HG03139 (cell line): Measurements from ENCODE around the gene SYT17.

ENCODE experiments used
- ATAC-seq: cut with Tn5 transposase; IDR thresholded peaks from one replicate; pipeline ENCODE4 v1.9.1; 2021; ENCODE audit not compliant: unreplicated experiment

The SYT17 gene

DNA sequence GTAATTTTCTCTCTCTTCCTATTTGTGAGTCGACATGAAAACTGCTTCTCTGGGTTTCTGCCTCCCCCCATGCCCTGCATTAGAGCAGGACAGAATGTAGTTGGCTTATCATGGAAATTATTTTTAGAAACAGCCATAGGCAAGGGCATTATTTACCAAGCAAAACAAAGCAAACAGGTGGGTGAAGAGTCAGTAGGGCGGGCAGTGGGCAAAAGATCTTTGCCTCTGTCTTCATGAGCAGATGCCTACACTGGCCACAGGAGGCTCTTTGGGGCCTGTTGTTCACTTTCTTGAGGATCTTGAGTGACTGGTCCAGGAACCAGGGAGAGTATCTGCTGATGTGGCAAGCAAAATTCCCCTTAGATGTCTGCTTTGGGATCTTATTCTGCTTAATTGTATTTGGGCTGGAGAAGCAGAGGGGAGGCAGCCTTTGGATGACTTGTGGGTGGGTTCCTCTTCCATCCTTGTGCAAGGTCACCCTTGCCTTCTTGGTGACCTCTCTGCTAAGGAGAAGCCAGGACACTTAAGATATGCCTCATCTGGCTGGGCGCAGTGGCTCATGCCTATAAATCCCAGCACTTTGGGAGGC lies 75.0 kb downstream of the SYT17 start:
- no peak for ATAC-seq

DNA sequence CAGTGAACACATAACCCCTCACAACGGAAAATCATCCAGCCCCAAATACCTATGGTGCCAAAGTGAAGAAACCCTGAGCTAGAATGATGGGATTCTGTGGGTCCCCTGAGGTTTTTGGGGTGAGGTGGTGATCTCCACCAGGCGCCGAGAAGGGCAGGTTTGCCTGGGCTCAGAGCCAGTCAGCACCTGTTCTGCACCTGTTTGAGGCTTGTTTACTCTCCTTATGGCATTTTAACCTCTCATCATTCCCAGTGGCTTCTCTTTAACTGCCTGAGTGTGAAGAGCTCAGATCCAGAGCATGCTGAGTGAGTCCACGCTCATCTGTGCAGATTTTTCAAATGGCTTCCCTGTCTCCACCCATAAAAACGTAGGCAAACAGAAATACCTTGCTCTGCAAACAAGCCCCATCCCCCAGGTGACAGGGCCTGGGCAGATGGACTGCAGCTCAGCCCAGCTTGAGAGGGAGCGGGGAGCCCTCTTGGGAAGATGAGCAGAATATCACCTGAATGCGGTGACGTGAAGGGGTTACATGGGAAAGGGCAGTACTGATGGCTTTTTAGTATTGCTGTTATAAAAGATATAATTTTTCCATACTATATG lies 77.4 kb downstream of the SYT17 start:
- no peak for ATAC-seq

DNA sequence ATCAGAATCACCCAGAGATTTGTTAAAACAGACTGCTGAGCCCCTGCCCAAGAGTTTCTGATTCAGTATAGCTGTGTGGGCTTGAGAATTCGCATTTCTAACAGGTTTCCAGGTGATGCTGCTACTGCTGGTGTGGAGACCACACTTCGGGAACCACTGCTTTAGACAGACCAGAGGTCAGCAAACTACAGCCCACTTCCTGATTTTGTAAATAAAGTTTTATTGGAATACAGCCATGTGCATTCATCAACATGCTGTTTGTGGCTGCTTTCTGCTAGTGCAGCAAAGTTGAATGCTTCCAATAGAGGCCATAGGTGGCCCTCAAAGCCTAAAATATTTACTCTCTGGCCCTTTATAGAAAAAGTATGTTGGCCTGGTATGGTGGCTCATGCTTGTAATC lies 84.9 kb downstream of the SYT17 start:
- ATAC-seq: no peak

DNA sequence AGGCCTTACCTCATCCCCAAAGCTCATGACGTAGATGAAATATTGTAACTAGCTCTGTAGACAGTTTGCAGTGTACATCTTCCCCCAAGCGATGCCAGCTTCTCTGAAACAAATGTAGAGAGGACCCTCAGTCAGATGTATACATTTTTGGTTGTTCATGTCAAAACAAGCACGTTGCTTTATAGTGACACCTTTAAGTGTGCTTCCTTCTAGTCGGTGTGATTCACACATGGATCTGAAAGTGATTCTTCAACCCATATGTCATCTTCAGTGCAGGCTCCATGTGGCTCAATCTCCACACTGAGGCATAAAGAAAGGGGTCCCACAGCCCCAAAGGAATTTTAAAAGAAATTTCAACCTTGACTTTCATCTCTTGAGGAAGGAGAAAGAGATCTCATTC lies 86.6 kb downstream of the SYT17 start:
- no peak for ATAC-seq

DNA sequence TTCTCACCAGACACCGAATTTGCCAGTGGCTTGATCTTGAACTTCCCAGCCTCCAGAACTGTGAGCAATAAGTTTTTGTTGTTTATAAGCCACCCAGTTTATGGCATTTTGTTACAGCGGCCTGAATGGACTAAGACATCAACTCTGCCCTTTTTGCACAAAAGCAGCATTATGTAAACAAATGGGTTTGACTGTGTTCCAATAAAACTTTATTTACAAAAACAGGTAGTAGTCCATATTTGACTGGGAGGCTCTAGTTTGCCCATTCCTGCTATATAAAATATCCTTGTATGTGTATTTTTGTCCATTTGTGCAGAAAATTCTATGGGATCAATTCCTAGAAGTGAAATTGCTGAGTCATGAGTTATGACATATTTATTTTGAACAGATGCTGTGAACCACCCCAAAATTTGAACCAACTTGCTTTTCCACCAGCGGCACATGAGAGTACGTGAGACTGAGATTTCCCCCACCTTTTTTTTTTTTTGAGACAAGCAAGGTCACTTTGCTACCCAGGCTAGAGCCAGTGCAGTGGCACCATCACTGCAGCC lies 96.2 kb downstream of the SYT17 start:
- ATAC-seq: no peak

DNA sequence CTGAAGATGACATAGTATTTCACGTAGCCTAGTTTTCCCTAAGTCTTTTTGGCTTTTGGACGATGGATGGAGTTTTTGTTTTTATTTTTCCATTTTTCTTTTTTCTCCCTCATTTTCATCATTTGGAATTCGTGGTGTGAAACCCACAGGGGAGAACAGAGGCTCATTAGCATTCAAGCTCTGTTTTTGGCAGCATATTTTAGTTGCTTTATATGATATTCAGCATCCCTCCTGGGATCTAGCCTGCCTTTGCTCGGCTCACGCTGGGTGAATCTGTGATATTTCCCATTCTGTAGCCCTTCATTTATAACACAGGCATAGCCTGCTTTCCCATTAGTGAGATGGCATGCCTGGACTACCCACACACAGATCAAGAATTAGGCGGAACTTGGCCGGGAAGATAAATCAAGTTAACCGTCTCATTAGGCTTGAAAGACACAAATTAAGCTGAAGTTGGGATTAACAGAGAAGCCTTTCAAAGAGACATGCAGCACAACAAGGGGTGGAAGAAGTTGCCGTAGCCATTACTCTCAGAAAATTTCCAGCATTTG lies 97.4 kb downstream of the SYT17 start:
- no peak for ATAC-seq

DNA sequence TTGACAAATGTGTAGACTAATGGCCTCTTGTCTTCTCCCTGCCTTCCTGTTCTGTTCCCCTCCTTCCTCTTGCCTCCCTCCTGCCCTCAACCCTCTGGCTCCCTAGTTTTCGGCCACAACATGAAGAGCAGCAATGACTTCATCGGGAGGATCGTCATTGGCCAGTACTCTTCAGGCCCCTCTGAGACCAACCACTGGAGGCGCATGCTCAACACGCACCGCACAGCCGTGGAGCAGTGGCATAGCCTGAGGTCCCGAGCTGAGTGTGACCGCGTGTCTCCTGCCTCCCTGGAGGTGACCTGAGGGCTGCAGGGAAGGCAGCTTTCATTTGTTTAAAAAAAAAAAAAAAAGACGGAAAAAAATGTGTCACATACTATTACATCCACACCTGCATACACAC lies 98.7 kb downstream of the SYT17 start:
- ATAC-seq: no peak

DNA sequence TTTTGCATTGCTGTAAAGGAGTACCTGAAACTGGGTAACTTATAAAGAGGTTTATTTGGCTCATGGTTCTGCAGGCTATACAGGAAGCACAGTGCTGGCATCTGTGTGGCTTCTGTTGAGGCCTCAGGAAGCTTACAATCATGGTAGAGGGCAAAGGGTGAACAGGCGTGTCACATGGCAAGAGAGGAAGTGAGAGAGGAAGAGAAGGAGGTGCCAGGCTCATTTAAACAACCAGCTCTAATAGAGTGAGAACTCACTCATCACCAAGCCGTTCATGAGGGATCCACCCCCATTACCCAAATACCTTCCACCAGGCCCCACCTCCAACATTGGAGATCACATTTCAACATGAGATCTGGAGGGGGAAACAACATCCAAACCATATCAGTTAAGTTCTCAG lies 101.1 kb downstream of the SYT17 start:
- no peak for ATAC-seq

DNA sequence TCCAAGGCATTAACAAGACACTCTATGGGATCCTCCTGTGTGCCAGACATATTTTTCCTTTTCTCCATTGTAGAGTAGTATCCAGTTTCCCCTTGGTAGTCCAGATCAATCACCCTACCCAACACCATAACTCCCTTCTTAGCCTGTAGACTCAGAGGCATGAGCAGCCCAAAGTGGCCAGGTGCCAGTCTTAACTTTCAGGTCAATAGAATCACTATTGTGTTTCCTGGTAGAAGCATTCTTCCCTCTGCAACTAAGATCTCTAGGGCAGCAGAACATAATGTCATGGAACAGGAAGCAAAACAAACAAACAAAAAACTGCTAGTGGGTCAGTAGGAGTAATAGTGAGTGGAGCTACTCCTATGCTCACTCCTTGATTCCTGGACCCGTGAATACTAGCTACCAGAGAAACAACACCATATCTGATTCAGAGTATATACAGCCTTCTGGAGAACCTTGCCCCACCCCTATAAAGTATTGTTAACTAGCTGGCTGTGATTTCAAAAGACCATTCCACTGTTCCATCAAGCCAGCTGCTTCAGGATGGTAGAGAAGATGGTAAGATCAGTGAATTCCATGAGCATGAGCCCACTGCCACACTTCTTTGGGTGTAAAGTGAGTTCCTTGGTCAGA lies 106.2 kb downstream of the SYT17 start:
- ATAC-seq: no peak

DNA sequence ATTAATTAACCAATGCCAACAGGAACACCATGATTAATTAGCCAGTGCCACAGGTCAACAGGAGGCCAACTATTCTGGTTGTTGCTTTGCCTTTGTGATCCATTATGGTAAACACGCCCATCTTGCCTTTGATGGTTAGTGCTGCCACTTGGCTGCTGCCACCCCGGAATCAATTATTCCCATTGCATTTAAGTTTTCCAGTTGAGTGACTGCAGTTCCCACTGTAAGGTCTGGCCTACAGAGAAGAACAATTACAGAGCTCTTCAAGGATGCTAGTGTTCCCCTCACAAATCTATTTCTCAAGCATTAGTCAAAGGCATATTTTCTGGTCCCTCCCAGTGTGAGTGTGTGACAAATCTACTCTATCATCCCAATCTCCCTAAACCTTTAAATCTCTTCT lies 110.4 kb downstream of the SYT17 start:
- ATAC-seq: no peak

DNA sequence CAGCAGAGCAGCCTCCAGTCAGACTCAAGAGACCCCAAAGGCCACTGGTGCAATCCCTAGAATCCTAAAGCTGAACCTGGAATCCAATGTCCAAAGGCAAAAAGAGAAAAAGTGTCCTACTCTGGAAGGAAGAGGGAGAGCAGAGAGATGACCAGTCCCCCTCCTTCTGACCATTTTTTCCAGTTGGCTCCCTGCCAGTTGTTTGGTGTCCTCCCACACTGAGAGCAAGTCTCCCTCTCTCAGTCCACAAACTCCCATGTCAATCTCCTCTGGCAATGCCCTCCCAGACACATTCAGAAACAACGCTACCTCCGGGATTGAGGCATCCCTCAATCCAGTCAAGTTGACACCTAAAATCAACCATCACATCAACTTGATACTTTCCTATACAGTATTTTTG lies 113.2 kb downstream of the SYT17 start:
- no peak for ATAC-seq

DNA sequence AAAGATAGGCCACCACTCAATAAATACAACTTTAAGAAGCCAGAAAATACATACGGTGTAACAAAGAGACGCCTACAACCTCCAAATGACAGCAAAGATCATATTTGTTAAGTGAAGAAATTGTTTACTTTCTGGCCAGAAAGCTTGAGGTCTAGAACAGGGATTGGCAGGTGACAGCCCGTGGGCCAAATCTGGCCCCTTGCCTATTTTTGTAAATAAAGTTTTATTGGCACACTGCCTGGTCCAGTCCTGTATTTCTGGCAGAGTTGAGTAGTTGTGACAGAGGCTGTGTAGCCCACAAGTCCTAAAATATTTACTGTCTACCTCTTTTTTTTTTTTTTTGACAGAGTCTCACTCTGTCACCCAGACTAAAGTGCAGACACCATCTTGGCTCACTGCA lies 114.1 kb downstream of the SYT17 start:
- no peak for ATAC-seq

DNA sequence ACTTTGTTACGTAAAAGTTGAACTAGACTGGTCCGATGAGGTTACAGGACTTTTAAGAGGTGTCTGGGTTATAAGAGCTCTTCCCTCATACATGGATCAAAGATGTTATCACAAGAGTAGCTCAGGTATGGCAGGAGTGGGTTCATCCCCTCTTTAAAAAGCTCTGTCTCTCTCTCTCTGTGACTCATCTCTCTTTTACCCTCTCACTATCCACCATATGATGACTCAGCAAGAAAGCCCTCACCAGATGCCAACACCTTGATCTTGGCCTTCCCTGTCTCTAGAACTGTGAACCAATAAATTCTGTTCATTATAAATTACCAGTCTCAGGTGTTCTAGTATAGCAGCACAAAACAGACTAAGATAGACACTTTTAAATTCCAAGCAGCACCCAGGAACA lies 115.6 kb downstream of the SYT17 start:
- ATAC-seq: no peak

DNA sequence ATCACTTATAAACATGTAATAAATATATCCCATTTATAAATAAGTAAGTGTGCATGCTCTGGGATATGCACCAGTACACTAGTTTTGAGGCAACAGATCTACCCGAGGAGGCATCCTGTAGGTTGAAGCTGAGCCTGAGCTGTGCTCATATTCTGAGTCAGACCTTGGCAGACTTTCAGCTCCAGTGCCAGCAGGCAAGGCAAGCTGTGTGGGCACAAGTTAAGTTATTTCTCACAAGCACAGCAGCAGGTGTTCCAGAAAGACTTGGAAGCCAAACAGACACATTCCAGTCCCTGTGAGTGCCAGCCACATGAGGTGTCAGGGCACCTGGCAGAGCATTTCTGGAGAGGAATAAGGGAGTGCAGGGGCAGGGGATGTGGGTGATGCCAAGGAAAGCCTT lies 116.2 kb downstream of the SYT17 start:
- ATAC-seq: no peak

DNA sequence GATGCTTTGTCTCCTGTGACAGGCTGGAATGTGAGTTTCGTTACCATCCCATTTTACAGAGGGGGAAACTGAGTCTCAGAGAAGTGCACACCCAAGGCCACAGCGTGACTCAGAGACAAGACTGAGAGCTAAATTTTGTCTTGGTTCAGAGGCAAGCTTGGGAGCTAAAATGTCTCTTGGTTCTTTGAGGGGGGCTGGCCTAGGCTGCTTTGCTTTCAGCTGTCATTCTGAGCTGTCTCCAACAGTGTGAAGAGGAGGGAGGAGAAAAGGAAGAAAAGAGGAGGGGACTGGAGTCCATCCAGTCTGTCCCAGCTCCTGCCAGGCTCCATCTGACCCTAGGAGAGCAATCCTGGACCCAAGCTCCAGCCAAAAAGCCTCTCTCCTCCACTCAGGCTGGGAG lies 117.4 kb downstream of the SYT17 start, which contains the start of gene CLEC19A:
Gene CLEC19A (plus strand): TSS at position 301 of the 400 bp plus-strand sequence. CDS start 121 bp downstream, outside the sequence.
- no peak for ATAC-seq

DNA sequence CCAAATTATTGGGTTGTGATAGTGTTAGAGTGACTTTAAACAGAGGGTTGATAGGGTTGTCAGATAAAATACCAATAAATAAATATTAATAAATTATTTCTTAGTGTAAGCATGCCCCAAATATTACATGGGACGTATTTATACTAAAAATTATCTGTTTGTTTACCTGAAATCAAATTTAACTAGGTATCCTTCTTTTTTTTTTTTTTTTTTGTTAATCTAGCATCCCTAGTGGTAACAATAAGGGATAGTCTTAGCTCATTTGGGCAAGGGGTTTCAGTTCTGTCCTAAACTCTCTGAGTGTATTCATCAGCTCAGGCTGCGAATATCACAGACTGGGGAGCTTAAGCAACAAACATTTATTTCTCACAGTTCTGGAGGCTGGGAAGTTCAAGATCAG lies 118.8 kb downstream of the SYT17 start:
- no peak for ATAC-seq

DNA sequence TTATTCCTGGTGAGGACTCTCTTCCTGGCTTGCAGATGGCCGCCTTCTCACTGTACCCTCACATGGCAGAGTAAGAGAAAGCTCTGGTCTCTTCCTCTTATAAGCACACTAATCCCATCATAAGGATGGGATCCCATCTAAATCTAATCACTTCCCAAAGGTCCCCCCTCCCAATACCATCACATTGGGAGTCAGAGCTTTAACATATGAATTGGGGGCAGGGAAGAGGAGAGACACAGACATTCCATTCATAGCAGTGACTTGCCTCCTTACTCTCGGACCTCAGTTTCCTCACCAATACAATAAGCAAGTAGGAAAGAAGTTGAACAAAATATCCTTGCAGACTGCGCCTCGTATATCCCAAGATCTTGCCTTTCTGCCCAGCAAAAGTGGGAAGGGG lies 119.2 kb downstream of the SYT17 start:
- ATAC-seq: no peak

DNA sequence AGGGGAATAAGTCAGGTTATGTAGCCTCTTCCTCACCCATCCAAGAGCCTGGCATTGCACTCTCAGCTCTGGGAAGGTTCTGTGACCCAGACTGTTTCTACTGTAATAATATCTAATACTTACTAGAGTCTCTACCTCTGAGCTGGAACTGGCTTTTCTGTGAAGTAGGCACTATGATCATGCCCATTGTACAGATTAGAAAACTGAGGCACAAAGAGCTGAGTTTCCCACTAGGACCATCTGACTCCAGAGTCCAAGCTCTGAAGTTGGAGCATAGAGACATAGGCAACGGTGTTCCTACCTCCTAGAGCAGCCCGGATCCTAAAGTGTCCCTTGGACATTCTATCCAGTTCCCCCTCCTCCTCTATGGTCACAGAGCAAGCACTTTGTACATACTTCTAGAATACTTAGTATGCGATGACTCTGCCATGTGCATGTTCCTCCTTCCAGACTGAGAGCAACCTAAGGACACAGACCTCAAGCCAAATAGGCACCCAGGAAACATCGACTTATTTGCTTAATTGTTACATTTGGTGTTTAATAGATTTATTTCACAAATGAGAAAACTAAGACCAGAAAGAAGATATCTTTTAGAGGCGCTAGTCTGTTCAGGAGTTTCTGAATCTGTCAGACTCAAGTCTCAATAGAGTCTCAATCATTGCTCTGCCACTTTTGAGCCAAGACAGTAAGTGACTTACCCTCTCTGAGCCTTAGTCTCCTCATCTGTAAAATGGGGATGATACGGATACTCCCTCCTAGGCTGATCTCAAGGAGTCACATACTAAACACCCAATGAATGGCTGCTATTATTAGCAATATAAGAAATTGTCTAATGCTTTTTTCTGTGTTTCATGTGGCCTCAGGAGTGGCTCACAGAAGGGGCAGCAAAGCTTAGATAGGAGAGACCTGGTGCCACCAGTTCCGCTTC lies 121.1 kb downstream of the SYT17 start:
- ATAC-seq: no peak

DNA sequence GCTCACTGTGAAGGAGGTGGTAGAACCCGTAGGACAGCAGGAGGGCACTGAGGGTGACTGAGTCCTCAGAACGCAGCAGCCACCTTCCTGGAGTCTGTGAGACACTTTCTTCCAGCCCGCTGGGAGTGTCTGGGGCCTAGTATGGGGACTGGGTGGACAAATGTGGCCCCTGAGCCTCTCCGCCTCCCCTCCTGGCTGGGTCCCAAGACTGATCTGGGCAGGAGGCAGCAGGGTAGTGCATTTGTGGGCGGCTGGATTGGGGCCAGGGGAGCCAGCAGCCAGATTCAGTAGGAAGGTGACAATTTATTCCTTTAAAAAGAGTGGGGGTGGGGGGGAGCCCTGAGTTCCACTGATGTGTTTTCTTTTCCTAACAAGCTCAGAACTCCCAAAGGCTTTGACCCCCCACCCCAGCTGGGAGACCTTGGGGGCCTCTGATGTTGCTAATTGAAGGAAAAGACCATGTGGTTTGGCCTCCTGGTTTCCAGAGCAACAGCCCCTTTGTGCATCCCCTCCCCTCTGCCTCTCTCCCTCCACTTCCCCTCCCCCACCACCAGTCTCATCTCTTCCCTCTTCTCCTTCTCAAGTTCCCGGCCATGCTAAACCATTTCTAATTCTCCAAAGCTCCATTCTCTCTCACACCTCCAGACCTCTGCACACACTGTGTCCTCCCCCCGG lies 121.9 kb downstream of the SYT17 start:
- no peak for ATAC-seq

DNA sequence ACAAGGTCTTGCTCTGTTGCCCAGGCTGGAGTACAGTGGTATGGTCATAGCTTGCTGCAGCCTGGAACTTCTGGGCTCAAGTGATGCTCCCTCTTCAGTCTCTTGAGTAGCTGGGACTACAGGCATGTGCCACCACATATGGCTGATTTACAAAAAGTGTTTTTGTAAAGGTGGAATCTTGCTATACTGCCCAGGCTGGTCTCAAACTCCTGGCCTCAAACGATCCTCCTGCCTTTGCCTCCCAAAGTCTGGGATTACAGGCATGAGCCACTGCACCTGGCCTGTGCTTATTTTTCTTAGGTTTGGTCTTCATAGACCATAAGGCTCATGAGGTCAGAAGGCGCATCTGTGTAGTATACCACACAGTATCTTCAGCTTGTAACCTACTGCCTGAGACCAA lies 122.8 kb downstream of the SYT17 start:
- ATAC-seq: no peak

DNA sequence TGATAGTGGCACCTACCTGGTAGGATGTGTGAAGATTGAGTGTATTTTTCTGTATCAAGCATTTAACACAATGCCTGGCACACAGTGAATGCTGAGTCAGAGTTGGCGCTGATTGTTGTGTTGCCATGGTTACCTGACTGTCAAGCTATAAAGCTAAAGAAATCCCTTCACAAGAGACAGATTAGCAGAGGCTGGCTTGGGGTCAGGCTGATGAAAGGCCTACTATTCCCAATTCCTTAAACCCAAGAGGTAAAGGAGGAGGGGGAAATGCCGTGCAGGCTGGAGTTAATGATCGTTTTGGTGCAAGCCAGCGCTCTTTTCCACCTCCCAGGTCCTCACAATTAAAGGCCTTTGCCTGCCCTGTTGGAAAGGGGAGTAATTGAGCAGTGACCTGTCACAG lies 123.4 kb downstream of the SYT17 start:
- ATAC-seq: no peak
